Measurements from ENCODE around the gene KLK2.

GRCh38 chr19:50829801-50830200 is 43.4 kb upstream of the KLK2 start:
- TF ChIP-seq POLR2A (IDR thresholded peaks at IDR 0.05; ENCODE audit: low read depth, low read length): no peak
- TF ChIP-seq, protein P1, sequence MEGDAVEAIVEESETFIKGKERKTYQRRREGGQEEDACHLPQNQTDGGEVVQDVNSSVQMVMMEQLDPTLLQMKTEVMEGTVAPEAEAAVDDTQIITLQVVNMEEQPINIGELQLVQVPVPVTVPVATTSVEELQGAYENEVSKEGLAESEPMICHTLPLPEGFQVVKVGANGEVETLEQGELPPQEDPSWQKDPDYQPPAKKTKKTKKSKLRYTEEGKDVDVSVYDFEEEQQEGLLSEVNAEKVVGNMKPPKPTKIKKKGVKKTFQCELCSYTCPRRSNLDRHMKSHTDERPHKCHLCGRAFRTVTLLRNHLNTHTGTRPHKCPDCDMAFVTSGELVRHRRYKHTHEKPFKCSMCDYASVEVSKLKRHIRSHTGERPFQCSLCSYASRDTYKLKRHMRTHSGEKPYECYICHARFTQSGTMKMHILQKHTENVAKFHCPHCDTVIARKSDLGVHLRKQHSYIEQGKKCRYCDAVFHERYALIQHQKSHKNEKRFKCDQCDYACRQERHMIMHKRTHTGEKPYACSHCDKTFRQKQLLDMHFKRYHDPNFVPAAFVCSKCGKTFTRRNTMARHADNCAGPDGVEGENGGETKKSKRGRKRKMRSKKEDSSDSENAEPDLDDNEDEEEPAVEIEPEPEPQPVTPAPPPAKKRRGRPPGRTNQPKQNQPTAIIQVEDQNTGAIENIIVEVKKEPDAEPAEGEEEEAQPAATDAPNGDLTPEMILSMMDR (conservative IDR thresholded peaks at IDR 0.05; ENCODE audit: low read depth, low read length): no peak
- no peak for TF ChIP-seq CEBPB (IDR thresholded peaks at IDR 0.05; ENCODE audit: low read depth, low read length)
- no peak for TF ChIP-seq FOS (IDR thresholded peaks at IDR 0.05; ENCODE audit: low read depth, low read length)
- TF ChIP-seq USF2 (IDR thresholded peaks at IDR 0.05; ENCODE audit: low read depth, low read length): no peak
